Stimulated activated CD4-positive, alpha-beta T cell treated with anti-CD3 and anti-CD28 coated beads, Interleukin-15, amount 100 ng/mL, for 48 hours (primary cell): ENCODE results near the gene SMIM24.
"Not testable (repeated sequence)": the region's sequence is repeated elsewhere in the genome, so short reads cannot be mapped to it uniquely, and the experiment has no call there.

Experiments used
- DNase-seq, 2 donors: peaks; one replicate each; pipeline ENCODE4 v3.0.0-alpha.2; 2020; ENCODE audit warnings: low read depth in 2 of 2

The SMIM24 gene

GRCh38 chr19:3480383-3481091 is at the start of gene SMIM24:
TSS of gene SMIM24 (minus strand) at chr19:3480525. CDS start at chr19:3480463, 62 bp downstream.
- no peak for DNase-seq

DNA sequence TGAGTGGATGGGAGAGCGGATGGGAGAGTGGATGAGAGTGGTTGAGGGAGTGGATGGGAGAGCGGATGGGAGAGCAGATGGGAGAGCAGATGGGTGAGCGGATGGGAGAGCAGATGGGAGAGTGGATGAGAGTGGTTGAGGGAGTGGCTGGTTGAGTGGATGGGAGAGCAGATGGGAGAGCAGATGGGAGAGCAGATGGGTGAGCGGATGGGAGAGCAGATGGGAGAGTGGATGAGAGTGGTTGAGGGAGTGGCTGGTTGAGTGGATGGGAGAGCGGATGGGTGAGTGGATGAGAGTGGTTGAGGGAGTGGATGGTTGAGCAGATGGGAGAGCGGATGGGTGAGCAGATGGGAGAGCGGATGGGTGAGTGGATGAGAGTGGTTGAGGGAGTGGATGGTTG is 49.0 kb upstream of the SMIM24 start:
- DNase-seq, result not testable (repeated sequence)

DNA sequence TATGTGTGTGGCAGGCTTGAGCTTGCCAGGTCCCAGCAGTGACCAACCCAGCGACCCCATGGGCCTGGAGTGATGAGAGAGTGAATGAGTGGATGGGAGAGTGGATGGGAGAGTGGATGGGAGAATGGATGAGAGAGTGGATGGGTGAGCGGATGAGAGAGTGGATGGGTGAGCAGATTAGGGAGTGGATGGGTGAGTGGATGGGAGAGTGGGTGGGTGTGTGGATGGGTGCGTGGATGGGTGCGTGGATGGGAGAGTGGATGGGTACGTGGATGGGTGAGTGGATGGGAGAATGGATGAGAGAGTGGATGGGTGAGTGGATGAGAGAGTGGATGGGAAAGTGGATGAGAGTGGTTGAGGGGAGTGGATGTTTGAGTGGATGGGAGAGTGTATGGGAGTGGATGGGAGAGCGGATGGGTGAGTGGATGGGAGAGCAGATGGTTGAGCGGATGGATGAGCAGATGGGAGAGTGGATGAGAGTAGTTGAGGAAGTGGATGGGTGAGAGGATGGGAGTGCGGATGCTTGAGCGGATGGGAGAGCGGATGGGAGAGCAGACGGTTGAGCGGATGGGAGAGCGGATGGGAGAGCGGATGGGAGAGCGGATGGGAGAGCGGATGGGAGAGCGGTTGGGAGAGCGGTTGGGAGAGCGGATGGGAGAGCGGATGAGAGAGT is 48.4 kb upstream of the SMIM24 start:
- DNase-seq, result no peak

DNA sequence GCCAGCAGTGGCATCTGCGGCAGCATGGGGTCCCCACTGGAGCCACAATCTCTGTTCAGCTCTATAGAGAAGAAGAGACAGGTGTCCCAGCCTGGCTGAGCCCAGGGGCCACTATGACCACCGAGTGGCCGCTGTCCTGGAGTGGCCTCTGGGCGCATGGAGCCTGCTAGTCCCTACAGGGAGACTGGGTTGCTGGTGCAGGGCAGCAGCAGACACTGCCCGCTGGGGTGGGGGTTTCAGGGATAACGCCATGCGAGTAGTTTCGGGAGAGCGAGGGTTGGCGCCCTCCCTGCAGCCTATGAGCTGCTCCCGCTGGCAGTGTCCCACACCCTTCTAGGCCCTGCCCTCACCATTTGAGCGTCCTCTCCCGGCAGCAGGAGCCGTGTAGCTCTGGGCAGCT is 47.8 kb upstream of the SMIM24 start:
- no peak for DNase-seq

GRCh38 chr19:3527238-3527910 is 47.0 kb upstream of the SMIM24 start:
- no peak for DNase-seq

DNA sequence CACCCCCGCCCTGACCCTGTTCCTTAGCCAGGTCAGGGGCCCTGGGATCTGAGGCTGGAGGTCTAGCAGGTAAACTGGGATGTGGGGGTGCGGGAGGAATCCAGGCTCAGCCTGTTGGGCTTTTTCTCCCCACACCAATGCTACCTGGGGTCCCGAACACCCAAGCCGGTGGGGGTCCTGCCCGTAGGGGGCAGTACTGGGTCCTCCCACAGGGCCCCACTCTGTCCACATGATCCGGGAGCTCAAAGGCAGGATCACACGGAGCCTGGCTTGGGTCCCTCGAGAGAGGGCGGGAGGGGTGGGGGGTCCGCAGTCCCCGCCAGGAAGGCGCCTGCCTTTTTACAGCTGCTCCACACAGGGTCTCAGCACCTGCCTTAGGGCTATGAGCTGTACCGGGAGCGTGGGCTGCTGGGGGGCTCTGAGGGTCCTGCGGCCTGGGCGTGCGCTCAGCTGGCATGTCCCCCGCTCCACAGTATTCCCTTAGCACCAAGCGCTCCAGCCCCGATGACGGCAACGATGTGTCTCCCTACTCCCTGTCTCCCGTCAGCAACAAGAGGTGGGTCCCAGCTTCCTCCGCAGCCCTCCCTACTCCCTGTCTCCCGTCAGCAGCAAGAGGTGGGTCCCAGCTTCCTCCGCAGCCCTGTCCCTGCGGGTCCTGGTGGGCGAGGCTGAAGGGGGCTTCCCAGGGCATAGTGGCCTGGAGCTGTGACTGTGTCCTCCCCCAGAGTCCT is 46.3 kb upstream of the SMIM24 start:
- DNase-seq, result no peak

DNA sequence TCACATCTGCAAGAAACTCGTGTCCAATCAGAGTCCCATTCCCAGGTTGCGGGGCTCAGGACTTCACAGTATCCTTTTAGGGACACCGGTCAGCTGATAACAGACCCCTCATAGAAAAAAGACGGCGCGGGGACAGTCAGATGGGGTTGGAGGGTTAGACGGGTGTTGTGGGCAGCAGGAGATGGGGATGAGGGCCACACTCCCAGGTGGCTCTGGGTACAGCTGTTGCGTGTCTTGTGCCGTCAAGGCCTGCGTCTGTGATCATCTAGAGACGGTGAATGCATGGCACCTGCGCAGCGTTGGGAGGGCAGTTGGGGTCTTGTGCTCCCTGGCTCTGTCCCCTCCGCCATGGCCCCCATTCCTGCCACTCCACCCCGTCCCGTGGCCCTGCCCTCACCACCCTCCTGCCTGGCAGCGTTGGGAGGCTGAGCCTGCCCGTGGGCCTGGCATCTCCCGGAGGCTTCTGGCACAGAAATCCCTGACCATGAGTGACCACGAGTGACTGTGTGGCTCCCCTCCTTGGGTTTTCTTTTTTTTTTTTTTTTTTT is 44.7 kb upstream of the SMIM24 start:
- no peak for DNase-seq

DNA sequence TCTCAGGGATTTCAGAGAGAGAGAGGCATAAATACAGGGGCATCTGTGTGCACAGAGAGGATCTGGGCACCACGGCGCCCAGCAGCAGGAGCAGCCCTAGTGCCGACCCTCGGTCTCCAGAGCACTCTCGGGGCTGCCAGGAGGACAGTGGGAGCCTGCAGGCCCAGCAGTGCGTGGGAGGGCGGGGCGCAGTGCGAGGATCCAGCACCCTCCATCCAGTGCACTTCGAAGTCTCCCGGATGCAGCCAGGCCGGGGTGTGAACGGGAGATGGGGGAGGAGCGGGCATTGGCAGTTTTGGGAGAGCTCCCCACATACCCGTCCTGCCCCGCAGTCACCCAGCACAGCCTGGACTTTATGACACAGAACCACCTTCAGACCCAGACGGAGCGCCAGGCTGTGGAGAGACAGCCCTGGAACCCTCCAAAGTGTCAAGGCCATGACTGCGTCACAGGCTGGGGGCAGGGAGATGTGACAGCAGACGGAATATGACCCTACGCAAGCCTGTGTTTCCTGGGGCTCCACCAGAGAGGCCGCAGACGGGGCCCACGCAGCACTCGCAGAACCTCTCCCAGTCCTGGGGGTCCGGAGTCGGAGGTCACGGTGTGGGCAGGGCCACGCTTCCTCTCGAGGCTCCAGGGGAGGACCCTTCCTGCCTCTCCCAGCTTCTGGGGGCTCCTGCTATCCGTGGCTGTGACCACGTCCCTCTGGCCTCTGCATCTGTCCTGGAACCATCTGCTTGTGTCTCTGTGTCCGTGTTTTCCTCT is 43.9 kb upstream of the SMIM24 start:
- no peak for DNase-seq

DNA sequence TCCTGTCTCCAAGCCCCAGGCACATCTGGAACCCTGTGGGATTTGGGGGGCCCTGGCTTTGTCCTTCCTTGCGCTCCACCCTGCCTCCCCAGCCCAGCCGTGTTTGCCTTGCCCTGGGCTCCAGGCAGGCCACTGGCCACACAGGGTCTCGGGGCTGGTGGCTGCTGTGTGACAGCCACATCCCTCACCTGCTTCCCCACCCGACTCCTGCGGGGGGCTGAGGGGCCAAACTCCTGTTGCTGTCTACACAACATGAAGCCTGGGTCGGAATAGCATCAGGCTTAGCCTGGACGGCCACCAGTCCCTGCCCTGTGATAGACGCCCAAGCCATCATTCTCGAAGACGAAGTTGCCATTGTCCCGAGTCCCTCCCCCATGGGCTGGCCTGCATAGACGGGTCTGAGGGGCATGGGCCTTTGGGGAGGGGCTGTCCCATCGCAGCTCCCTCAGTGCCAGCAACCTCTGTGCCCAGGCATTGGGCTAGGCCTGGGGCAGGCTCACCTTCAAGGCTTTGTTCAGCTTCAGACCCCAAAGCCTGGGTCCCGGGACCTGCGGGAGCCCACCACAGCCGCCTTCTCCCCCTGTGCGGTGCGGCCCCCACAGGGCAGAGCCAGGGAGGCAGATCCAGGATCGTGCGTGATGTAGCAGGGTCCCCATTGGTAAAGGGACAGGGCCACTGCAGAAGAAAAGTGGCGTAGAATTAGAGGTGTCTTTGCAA is 43.2 kb upstream of the SMIM24 start:
- no peak for DNase-seq

DNA sequence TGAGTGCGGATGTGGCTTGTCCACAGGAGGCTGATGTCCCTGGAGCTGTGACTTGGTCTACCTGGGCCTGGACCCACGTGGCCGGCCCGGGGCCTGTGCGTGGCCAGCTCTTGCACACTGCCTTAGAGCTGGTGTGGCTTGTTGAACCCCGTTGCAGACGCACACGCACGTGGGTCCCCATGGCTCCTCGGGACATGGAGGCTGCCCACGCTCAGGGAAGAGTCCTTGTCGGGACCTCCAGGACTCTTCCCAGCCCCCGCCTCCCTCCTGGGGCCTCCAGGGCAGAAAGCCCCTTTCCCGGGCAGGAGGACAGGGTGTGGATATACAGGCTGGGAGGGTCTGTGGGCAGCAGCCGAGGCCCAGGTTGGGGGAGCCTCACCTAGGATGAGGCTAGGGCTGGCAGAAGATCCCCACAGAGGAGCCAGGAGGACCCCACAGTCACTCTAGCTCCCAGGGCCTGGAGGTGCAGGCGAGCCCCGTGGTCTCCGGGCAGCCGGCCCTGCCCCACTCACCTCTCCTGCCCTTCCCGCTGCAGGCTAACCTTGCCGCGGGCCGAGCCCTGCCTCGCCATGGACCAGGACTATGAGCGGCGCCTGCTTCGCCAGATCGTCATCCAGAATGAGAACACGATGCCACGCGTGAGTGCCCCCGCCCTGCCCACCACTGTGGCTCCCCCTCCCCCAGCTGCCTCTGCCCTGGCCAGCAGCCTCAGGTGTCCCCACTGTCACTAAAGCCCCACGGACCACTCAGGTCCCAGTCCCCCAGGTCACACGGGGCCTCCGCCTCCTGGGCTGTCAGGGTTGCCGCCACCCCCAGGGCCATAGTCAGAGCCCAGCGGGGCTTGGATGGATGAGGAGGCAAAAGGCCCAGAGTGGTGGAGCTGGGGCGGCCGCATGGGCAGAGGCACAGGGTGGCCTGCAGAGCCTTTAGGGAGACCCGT is 42.4 kb upstream of the SMIM24 start:
- no peak for DNase-seq

DNA sequence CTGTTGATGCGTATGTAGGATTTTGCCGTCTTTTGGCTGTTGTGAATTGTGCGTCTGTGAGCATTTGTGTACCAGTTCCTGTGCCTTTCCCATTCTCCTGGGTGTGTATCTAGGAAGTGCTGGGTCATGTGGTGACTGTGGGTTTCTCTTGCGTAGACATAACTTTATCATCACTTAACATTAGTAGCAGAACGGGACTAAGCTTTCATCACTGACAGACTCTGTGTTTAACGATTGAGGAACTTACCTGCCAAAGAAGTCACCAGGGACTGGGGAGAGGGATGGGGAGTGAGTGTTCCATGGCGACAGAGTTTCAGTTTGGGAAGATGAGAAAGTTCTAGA is 40.8 kb upstream of the SMIM24 start:
- DNase-seq, result no peak

DNA sequence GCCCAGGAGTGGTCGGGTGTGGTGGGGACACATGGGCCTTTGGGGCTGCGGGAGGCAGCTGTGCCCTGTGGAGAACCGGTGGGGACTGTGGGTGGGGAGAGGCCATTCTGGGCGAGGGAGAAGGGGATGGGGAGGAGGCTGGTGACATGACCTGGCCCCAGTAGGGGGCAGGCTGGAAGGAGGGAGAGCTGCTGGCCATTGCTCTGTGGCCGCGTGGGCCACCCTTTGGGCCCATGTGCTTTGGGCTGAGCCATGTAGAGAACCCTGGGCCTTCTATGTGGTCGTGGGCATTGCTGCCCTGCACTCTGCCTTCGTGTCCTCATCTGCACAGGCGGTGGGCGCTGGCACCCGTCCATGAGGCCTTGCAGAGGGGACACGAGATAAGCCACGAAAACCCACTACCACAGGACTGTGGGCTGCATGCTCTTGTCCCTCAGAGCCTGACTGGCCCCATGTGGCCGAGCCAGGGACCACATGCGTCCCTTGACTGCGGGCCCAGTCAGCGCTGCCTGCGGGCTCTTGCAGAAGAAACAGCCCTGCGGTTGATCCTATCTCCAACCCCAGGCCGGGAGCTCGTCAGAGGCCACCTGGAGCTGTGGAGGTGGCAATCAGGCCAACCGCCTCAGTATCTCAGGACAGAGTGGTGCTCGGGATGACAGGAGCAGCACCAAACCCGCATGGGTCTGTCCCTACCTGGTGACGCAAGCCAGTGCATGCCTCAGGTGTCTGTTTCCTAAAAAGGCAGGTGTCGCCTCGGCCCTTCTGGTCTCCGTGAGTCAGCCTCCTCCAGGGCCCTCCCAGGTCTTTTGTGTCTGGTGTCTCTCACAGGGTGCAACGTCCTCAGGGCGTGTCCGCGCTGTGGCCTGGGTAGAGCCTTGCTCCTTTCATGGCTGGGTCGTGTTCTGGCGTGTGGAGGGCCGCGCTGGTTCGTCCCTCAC is 40.1 kb upstream of the SMIM24 start:
- no peak for DNase-seq

GRCh38 chr19:3519126-3519525 is 38.8 kb upstream of the SMIM24 start:
- no peak for DNase-seq

GRCh38 chr19:3518659-3519058 is 38.3 kb upstream of the SMIM24 start:
- no peak for DNase-seq

DNA sequence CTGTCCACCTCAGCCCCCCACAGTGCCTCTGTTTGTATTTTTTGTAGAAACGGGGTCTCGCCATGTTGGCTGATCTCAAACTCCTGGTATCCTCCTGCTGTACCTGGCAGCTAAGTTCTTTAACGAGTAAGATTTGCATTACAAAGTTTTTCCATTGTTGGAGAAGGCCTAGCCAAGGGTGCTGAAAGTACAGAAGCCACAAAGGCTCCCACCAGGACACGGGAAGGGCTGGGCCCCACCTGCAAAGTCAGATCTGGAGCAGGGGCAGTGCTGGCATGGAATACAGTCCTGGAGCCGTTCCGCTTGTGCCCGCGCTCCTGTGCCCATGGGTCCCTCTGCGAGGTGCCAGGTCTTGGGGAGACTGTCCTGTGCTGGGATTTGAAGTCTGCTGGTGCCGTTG is 37.9 kb upstream of the SMIM24 start:
- no peak for DNase-seq

DNA sequence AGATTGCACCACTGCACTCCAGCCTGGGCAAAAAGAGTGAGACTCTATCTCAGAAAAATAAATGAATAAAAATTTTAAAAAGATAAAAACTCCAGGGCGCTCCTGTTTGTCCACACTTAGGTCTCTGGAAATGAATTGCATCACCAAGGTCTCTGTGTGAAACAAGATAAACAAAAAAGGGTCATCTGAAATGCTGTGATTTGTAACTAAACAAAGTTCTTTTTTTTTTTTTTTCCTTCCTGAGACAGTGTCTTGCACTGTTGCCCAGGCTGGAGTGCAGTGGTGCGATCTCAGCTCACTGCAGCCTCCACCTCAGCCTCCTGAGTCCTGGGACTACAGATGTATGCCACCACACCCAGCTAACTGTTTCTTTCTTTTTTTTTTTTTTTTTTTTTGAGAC is 37.3 kb upstream of the SMIM24 start:
- DNase-seq, result no peak

GRCh38 chr19:3516675-3517207 is 36.4 kb upstream of the SMIM24 start:
- DNase-seq, result no peak

- no peak for DNase-seq
These were observed 35.6 kb upstream of the SMIM24 start for GRCh38 chr19:3515891-3516422.
